HG02884 (cell line): ENCODE data around the gene SORCS2.

ENCODE experiments used
- ATAC-seq: cut with Tn5 transposase; IDR thresholded peaks from one replicate; pipeline ENCODE4 v1.9.1; 2021; ENCODE audit warnings: mild to moderate bottlenecking, moderate library complexity; ENCODE audit not compliant: unreplicated experiment

The SORCS2 gene

GRCh38 chr4:7652451-7652881 lies 460.1 kb downstream of the SORCS2 start:
- no peak for ATAC-seq

GRCh38 chr4:7652906-7653305 lies 460.6 kb downstream of the SORCS2 start:
- no peak for ATAC-seq

- no peak for ATAC-seq
Measured at GRCh38 chr4:7653510-7654369, 461.4 kb downstream of the SORCS2 start.

- ATAC-seq, result no peak
Measured at GRCh38 chr4:7654550-7655445, 462.5 kb downstream of the SORCS2 start.

GRCh38 chr4:7655511-7656243 lies 463.3 kb downstream of the SORCS2 start:
- no peak for ATAC-seq

GRCh38 chr4:7656244-7656800 lies 464.0 kb downstream of the SORCS2 start:
- ATAC-seq, result no peak

GRCh38 chr4:7657545-7658297 lies 465.4 kb downstream of the SORCS2 start:
- ATAC-seq, result no peak

- ATAC-seq, result no peak
Measured at GRCh38 chr4:7658341-7659204, 466.2 kb downstream of the SORCS2 start.

GRCh38 chr4:7659429-7660175 lies 467.3 kb downstream of the SORCS2 start:
- ATAC-seq, result no peak

GRCh38 chr4:7660176-7661039 lies 468.1 kb downstream of the SORCS2 start:
- ATAC-seq, result no peak

- ATAC-seq, result no peak
Measured at GRCh38 chr4:7661066-7661748, 468.9 kb downstream of the SORCS2 start.

GRCh38 chr4:7661846-7662506 lies 469.6 kb downstream of the SORCS2 start:
- ATAC-seq, result no peak

- ATAC-seq, result no peak
Measured at GRCh38 chr4:7662507-7662846, 470.1 kb downstream of the SORCS2 start.

- ATAC-seq, result no peak
Measured at GRCh38 chr4:7663075-7663541, 470.8 kb downstream of the SORCS2 start.

GRCh38 chr4:7664106-7664505 lies 471.8 kb downstream of the SORCS2 start:
- no peak for ATAC-seq

- no peak for ATAC-seq
Measured at GRCh38 chr4:7665321-7665720, 473.0 kb downstream of the SORCS2 start.
